HepG2 (cell line): Measurements from ENCODE around the gene RMND5A. TPM values are rescaled to one million over a fixed set of nuclear protein-coding genes. Genes with fewer than 3 reads are reported as not detected.

Source experiments
- ATAC-seq: fragments of 200-7000 bp; cut with Tn5 transposase; 3 replicates; pipeline ENCODE4 v1.9.1; 2020; ENCODE audit warnings: mild to moderate bottlenecking, moderate library complexity
- BruUV-seq: library from RNA; stranded (reverse); fragments of 400-500 nt; replicated peaks from 2 replicates; lab custom pipeline; 2021; lab: Mats Ljungman, UMichigan
- CTCF ChIA-PET: fragments of 300-600 bp; formaldehyde crosslinking; extraction: SDS; loops from one replicate; lab custom pipeline; 2021; ENCODE audit warnings: low total read pairs, inconsistent platforms, low intra/inter-chr PET ratio; lab: Yijun Ruan, JAX
- POLR2A ChIA-PET: fragments of 350-600 bp; sonication (Branson Sonifier 250); formaldehyde crosslinking; loops from one replicate; lab custom pipeline; 2020; ENCODE audit warnings: antibody characterized with exemption, inconsistent platforms; lab: Yijun Ruan, JAX
- DNase-seq: peaks from one replicate; pipeline ENCODE4 v3.0.0-alpha.2; 2015; ENCODE audit warnings: low spot score
- FAIRE-seq: peaks from 3 replicates; lab custom pipeline; 2011; peaks lifted over from hg19 to GRCh38; lab: Jason Lieb, UNC
- H2AFZ ChIP-seq: one replicate; pipeline ENCODE4 v1.6.1; 2011; ENCODE audit warnings: low read length, inconsistent platforms
- H3K27ac ChIP-seq: fragments of 300-600 bp; 3 replicates; pipeline ENCODE4 v1.8.0; 2011; ENCODE audit warnings: mixed run types, mild to moderate bottlenecking, mixed read lengths, low read length, inconsistent platforms; ENCODE audit not compliant: insufficient read depth; ENCODE audit errors: extremely low read length
- H3K27me3 ChIP-seq, 2 experiments: fragments of 200-600 bp in 1 of 2; 2 replicates in 1 of 2; 3 replicates in 1 of 2; pipeline versions ENCODE4 v1.6.0 to v1.8.0; 2011; ENCODE audit warnings: low read length in 2 of 2, mild to moderate bottlenecking in 2 of 2, moderate library complexity in 2 of 2, inconsistent platforms in 1 of 2; ENCODE audit not compliant: insufficient read depth in 2 of 2, control insufficient read depth in 1 of 2
- H3K36me3 ChIP-seq, 2 experiments: fragments of 200-600 bp in 1 of 2; replicated peaks in 1 of 2; 2 replicates in 1 of 2; 3 replicates in 1 of 2; pipeline versions ENCODE4 v1.5.1 to v1.8.0; 2011; ENCODE audit warnings: low read length in 2 of 2, inconsistent platforms in 1 of 2; ENCODE audit not compliant: insufficient read depth in 2 of 2, control insufficient read depth in 1 of 2
- H3K4me1 ChIP-seq: 2 replicates; pipeline ENCODE4 v1.5.1; 2012; ENCODE audit warnings: low read length, inconsistent platforms; ENCODE audit not compliant: insufficient read depth
- H3K4me2 ChIP-seq: 2 replicates; pipeline ENCODE4 v1.6.0; 2011; ENCODE audit warnings: low read depth, low read length, inconsistent platforms
- H3K4me3 ChIP-seq, 3 experiments: fragments of 200-600 bp in 1 of 3; sonication (generic), shearing (Covaris generic) in 1 of 3; replicated peaks in 1 of 3; 2 replicates each; pipeline ENCODE4 v1.5.1; 2011 to 2016; ENCODE audit warnings: low read length in 3 of 3, inconsistent platforms in 2 of 3, low read depth in 2 of 3, mild to moderate bottlenecking in 2 of 3, control low read depth in 1 of 3, mixed read lengths in 1 of 3; ENCODE audit not compliant: insufficient read depth in 1 of 3
- H3K79me2 ChIP-seq: one replicate; pipeline ENCODE4 v1.6.1; 2011; ENCODE audit warnings: low read length, inconsistent platforms; ENCODE audit not compliant: insufficient read depth
- H3K9ac ChIP-seq: 2 replicates; pipeline ENCODE4 v1.6.0; 2011; ENCODE audit warnings: mild to moderate bottlenecking, low read depth, low read length, inconsistent platforms; ENCODE audit not compliant: insufficient read depth
- H3K9me3 ChIP-seq: 2 replicates; pipeline ENCODE4 v1.5.1; 2012; ENCODE audit warnings: mild to moderate bottlenecking, low read length
- H4K20me1 ChIP-seq: 2 replicates; pipeline ENCODE4 v1.6.0; 2011; ENCODE audit warnings: inconsistent platforms, mild to moderate bottlenecking, low read length, moderate library complexity; ENCODE audit not compliant: insufficient read depth
- BHLHE40 ChIP-seq: IDR thresholded peaks from 2 replicates; pipeline ENCODE4 v1.6.1; 2011; ENCODE audit warnings: low read length, improper control_type of control experiment
- EED ChIP-seq: sonication (generic); formaldehyde crosslinking; IDR thresholded peaks from 2 replicates; pipeline ENCODE4 v1.5.0; 2020; ENCODE audit warnings: mild to moderate bottlenecking, missing genetic modification reagents
- FOSL2 ChIP-seq: sonication (generic); formaldehyde crosslinking; IDR thresholded peaks from 2 replicates; pipeline ENCODE4 v1.4.0; 2020; ENCODE audit warnings: missing genetic modification reagents
- KLF6 ChIP-seq: IDR thresholded peaks from 2 replicates; pipeline ENCODE4 v1.8.0; 2016; ENCODE audit warnings: missing biosample characterization, missing genetic modification reagents
- MYNN ChIP-seq: sonication (generic); formaldehyde crosslinking; IDR thresholded peaks from 2 replicates; pipeline ENCODE4 v1.4.0; 2020; ENCODE audit warnings: mild to moderate bottlenecking, low read depth, missing genetic modification reagents
- NFKBIZ ChIP-seq: IDR thresholded peaks from 2 replicates; pipeline ENCODE4 v1.6.1; 2018; ENCODE audit warnings: missing genetic modification reagents, missing compliant biosample characterization
- PHB2 ChIP-seq: fragments of 450-650 bp; IDR thresholded peaks from 2 replicates; pipeline ENCODE4 v1.6.1; 2018; ENCODE audit not compliant: partially characterized antibody
- SP140L ChIP-seq: sonication (generic); formaldehyde crosslinking; IDR thresholded peaks from 2 replicates; pipeline ENCODE4 v1.4.0; 2020; ENCODE audit warnings: missing genetic modification reagents, borderline replicate concordance
- TAF15 ChIP-seq: fragments of 200-400 bp; formaldehyde crosslinking; IDR thresholded peaks from one replicate; pipeline ENCODE4 v1.6.1; 2018; ENCODE audit warnings: mild to moderate bottlenecking, low read depth, low read length; ENCODE audit not compliant: poor library complexity, severe bottlenecking
- TOPORS ChIP-seq: sonication (generic); formaldehyde crosslinking; IDR thresholded peaks from 2 replicates; pipeline ENCODE4 v1.8.0; 2023; ENCODE audit warnings: mild to moderate bottlenecking, missing genetic modification reagents
- ZNF101 ChIP-seq: sonication (generic); formaldehyde crosslinking; IDR thresholded peaks from 2 replicates; pipeline ENCODE4 v1.4.0; 2020; ENCODE audit warnings: mild to moderate bottlenecking, low read depth, missing genetic modification reagents, borderline replicate concordance
- ZNF367 ChIP-seq: sonication (generic); formaldehyde crosslinking; IDR thresholded peaks from 2 replicates; pipeline ENCODE4 v1.4.0; 2020; ENCODE audit warnings: missing genetic modification reagents, borderline replicate concordance
- ZNF598 ChIP-seq: sonication (generic); formaldehyde crosslinking; IDR thresholded peaks from 2 replicates; pipeline ENCODE4 v1.5.1; 2020; ENCODE audit warnings: mild to moderate bottlenecking, missing genetic modification reagents, borderline replicate concordance
- in situ Hi-C: cut with HindIII; loops from 2 replicates; pipeline ENCODE4 v1.10.0; 2017; ENCODE audit warnings: low pct_unique_long_range_greater_than_20kb; ENCODE audit not compliant: extremely low pct_ligation_motif_present
- intact Hi-C: fragments of 100-400 bp; cut with micrococcal nuclease; formaldehyde crosslinking; loops from one replicate; pipeline ENCODE4 v1.10.0; 2022; ENCODE audit not compliant: unreplicated experiment
- polyA plus RNA-seq, 8 experiments: library from polyadenylated mRNA; depleted of rRNA in 3 of 8; stranded (reverse) in 7 of 8; unstranded in 1 of 8; fragments of >200 nt; fragmentation: Illumina TruSeq in 4 of 8; extraction: Trizol in 4 of 8; gene quantifications; 2 replicates each; pipeline versions ENCODE4 v1.2.1 to v1.2.3, GENCODE V29; 2011 to 2016; ENCODE audit warnings: low read depth in 4 of 8, missing spikeins in 1 of 8, mixed read lengths in 1 of 8; ENCODE audit not compliant: insufficient read depth in 1 of 8
- total RNA-seq, 5 experiments: library from RNA; depleted of rRNA; stranded (reverse); fragments of >200 nt; fragmentation: Illumina TruSeq; extraction: Trizol; gene quantifications; 2 replicates each; pipeline ENCODE4 v1.2.3, GENCODE V29; 2016; ENCODE audit warnings: low read depth in 1 of 5
- TF ChIP-seq, protein P1 (sequence below): sonication (generic); formaldehyde crosslinking; IDR thresholded peaks from 2 replicates; pipeline ENCODE4 v1.4.0; 2020; ENCODE audit warnings: missing genetic modification reagents
- TF ChIP-seq, protein P2 (sequence below): sonication (generic); formaldehyde crosslinking; IDR thresholded peaks from 2 replicates; pipeline ENCODE4 v1.5.0; 2020; ENCODE audit warnings: missing genetic modification reagents

RMND5A gene
- total and polyA plus RNA-seq, 2 of the 13 experiments (the other 11 are each of a cell fraction or from before 2014, with no cell fraction given) = 31.0 to 66.4 TPM

DNA sequence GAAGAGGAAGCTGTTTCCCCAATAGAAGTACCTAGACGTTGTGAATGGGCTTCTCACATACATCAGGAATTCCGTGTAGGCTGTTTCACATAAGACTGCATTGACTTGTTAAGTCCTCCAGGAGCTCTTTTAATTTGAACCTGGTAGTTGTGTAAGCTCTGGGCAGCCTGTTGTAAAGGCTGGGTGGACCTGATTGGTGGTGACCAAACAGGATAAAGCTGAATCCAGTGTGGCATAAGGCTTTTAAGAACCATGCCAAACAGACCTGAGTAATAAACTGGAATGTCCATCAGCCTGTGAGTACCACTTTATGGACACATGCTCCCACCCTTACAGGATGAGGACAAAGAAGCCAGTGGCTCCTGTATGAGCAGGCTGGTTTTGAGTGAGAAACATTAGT lies 24.1 kb downstream of the RMND5A start (continued):
- TF ChIP-seq MYNN (CRISPR knock-in tag) = no peak
- TF ChIP-seq ZNF367 (CRISPR knock-in tag) = no peak
- TF ChIP-seq, all 625 proteins: peak for 0

DNA sequence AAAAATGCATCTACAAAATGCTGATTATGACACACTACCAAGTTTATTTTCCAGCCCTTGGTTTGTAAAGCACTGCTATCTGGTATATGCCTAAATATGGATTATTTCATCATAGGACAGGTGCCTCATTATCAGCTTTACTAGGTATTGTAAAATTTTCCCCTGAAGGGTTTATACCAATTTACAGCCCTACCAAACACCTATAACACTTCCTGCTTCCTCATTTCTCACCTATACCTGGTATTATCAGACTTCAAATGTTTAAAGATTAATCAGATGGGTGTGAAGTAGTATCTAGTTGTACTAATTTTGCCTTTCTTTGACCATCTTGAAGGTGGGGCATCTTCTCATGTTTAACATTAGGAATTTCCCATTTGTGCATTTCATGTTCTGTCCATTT lies 26.8 kb downstream of the RMND5A start:
- intact Hi-C loops (no loop called here), in situ Hi-C loops (no loop called here)
- Histone ChIP-seq H3K9me3 (peaks cover 13% of the 10 kb centered on the region), H3K4me3 (no peak overlapping the region), H2AFZ (no peak overlapping the region), H3K4me1 (no peaks in the 10 kb centered on the region), H3K9ac (no peak overlapping the region), H3K27ac (no peak overlapping the region), H3K79me2 (peaks cover 59% of the 10 kb centered on the region), H3K36me3 (peaks cover 3 to 59% of the 10 kb centered on the region in 2 experiments), H3K27me3 (no peaks in the 10 kb centered on the region), H4K20me1 (peaks cover 5% of the 10 kb centered on the region; the same call in 1 of the 2 replicates), H3K4me2 (no peak overlapping the region)
- no peak for ATAC-seq
- POLR2A ChIA-PET = no interaction called here
- BruUV-seq = no TSS peak
- CTCF ChIA-PET = no interaction called here
- TF ChIP-seq ZNF598 (no peak), TAF15 (no peak), ZNF101 (no peak), KLF6 (CRISPR knock-in tag) (no peak), BHLHE40 (no peak), EED (CRISPR knock-in tag) (no peak), SP140L (CRISPR knock-in tag) (no peak), PHB2 (no peak), FOSL2 (no peak), NFKBIZ (CRISPR knock-in tag) (no peak), TOPORS (no peak)
- TF ChIP-seq, protein P1, sequence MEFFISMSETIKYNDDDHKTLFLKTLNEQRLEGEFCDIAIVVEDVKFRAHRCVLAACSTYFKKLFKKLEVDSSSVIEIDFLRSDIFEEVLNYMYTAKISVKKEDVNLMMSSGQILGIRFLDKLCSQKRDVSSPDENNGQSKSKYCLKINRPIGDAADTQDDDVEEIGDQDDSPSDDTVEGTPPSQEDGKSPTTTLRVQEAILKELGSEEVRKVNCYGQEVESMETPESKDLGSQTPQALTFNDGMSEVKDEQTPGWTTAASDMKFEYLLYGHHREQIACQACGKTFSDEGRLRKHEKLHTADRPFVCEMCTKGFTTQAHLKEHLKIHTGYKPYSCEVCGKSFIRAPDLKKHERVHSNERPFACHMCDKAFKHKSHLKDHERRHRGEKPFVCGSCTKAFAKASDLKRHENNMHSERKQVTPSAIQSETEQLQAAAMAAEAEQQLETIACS (CRISPR knock-in tag) = no peak
- TF ChIP-seq, protein P2, sequence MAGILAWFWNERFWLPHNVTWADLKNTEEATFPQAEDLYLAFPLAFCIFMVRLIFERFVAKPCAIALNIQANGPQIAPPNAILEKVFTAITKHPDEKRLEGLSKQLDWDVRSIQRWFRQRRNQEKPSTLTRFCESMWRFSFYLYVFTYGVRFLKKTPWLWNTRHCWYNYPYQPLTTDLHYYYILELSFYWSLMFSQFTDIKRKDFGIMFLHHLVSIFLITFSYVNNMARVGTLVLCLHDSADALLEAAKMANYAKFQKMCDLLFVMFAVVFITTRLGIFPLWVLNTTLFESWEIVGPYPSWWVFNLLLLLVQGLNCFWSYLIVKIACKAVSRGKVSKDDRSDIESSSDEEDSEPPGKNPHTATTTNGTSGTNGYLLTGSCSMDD (CRISPR knock-in tag) = no peak
- FAIRE-seq = no peak
- DNase-seq = no peak
